Glutamatergic neuron (in vitro differentiated cells): ENCODE data around the gene PFN2. TPM values are rescaled to one million over a fixed set of nuclear protein-coding genes. Genes with fewer than 3 reads are reported as not detected.
"Not testable (repeated sequence)": the region's sequence is repeated elsewhere in the genome, so short reads cannot be mapped to it uniquely, and the experiment has no call there.

Source experiments
- DNase-seq: peaks from one replicate; pipeline ENCODE4 v3.0.0; 2022
- H3K27ac Mint-ChIP-seq: one replicate; pipeline ENCODE4 v1.8.0; 2020; ENCODE audit warnings: mild to moderate bottlenecking, mixed read lengths, inconsistent platforms; ENCODE audit not compliant: unreplicated experiment
- H3K27me3 Mint-ChIP-seq: one replicate; pipeline ENCODE4 v1.8.0; 2020; ENCODE audit warnings: mild to moderate bottlenecking, moderate library complexity, mixed read lengths, inconsistent platforms; ENCODE audit not compliant: unreplicated experiment
- H3K36me3 Mint-ChIP-seq: one replicate; pipeline ENCODE4 v1.8.0; 2020; ENCODE audit warnings: mild to moderate bottlenecking, mixed read lengths, inconsistent platforms; ENCODE audit not compliant: unreplicated experiment
- H3K4me1 Mint-ChIP-seq: one replicate; pipeline ENCODE4 v1.8.0; 2020; ENCODE audit warnings: mild to moderate bottlenecking, low read depth, mixed read lengths, inconsistent platforms; ENCODE audit not compliant: unreplicated experiment
- H3K4me3 Mint-ChIP-seq: one replicate; pipeline ENCODE4 v1.8.0; 2020; ENCODE audit warnings: mild to moderate bottlenecking, mixed read lengths, inconsistent platforms; ENCODE audit not compliant: unreplicated experiment
- H3K9me3 Mint-ChIP-seq: one replicate; pipeline ENCODE4 v1.8.0; 2020; ENCODE audit warnings: mild to moderate bottlenecking, moderate library complexity, mixed read lengths, inconsistent platforms; ENCODE audit not compliant: unreplicated experiment
- CTCF ChIP-seq: fragments of 200-600 bp; sonication (generic); IDR thresholded peaks from one replicate; pipeline ENCODE4 v1.5.0; 2021; ENCODE audit not compliant: partially characterized antibody, unreplicated experiment
- total RNA-seq: library from RNA; stranded (reverse); fragmentation: NEBNext Ultra II Directional; extraction: Animal tissue kit (Norgen Biotek cat#: 25700); gene quantifications from one replicate; pipeline ENCODE4 v1.2.1, GENCODE V29; 2021; ENCODE audit not compliant: unreplicated experiment

Gene PFN2
- total RNA-seq, 1 donor from 2014 or later = 364 TPM

DNA sequence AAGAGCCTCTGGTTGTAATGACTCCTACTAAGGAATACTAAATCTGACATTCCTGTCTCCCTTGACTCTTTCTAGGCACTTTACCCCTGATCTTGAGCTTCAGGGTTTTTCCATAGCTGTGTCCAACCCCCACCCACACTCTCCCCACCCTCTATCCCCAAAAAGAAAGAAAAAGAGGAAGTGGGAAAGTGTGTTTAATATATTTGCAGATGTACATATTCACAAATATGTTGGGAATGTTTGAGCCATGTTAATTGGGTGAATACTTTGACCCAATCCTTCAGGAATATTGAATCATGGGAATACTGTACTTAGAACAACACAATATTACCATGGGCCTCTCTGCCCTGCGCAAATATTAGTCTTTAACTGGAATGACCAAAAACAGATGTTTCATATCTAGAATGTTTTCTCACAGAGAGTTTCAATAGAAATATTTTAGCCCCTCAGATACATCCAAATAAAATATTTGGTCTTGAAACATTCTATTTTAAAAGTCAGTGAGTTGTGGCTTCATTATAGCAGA is 19.8 kb upstream of the PFN2 start:
- Mint-ChIP-seq H3K27me3 (no peaks in the 10 kb centered on the region), H3K4me1 (no peaks in the 10 kb centered on the region), H3K27ac (no peak overlapping the region), H3K36me3 (peaks cover 6% of the 10 kb centered on the region), H3K4me3 (no peak overlapping the region), H3K9me3 (peaks cover 5% of the 10 kb centered on the region)
- no peak for TF ChIP-seq CTCF
- no peak for DNase-seq

DNA sequence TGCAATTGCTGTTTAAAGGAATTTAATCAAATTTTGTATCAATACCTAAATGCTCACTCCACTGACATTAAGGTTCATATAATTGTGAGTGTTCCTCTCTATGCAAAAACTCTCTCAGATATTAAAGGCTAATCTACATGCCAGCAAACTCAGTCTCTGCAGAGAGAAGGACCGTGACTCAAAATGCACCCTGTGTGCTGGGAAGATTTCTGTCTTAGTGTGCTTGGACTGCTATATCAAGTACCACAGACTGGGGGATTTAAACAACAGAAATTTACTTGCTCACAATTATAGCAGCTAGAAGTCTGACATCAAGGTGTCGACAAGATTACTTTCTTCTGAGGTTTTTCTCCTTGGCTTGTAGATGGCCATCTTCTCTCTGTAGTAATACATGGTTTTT is 18.6 kb upstream of the PFN2 start:
- H3K36me3 Mint-ChIP-seq = no peaks in the 10 kb centered on the region
- no peak overlapping the region for H3K4me3 Mint-ChIP-seq
- TF ChIP-seq CTCF = no peak
- H3K27ac Mint-ChIP-seq = no peak overlapping the region
- H3K27me3 Mint-ChIP-seq = no peaks in the 10 kb centered on the region
- DNase-seq = no peak
- H3K4me1 Mint-ChIP-seq = no peaks in the 10 kb centered on the region
- H3K9me3 Mint-ChIP-seq = peaks cover 5% of the 10 kb centered on the region

- Mint-ChIP-seq H3K27me3 (no peaks in the 10 kb centered on the region), H3K4me1 (no peaks in the 10 kb centered on the region), H3K4me3 (no peak overlapping the region), H3K27ac (no peak overlapping the region), H3K9me3 (no peaks in the 10 kb centered on the region), H3K36me3 (peaks cover 11% of the 10 kb centered on the region)
- no peak for DNase-seq
- no peak for TF ChIP-seq CTCF
These were observed 12.9 kb upstream of the PFN2 start for GRCh38 chr3:149983628-149984027.

GRCh38 chr3:149983053-149983452 is 12.4 kb upstream of the PFN2 start:
- H3K27me3 Mint-ChIP-seq, H3K4me3 Mint-ChIP-seq, H3K27ac Mint-ChIP-seq, DNase-seq, H3K9me3 Mint-ChIP-seq, H3K4me1 Mint-ChIP-seq: not testable (repeated sequence)
- peaks cover 11% of the 10 kb centered on the region for H3K36me3 Mint-ChIP-seq

GRCh38 chr3:149981979-149982378 is 11.3 kb upstream of the PFN2 start:
- H3K4me3 Mint-ChIP-seq, H3K27ac Mint-ChIP-seq, H3K9me3 Mint-ChIP-seq, H3K27me3 Mint-ChIP-seq, H3K4me1 Mint-ChIP-seq, DNase-seq: not testable (repeated sequence)
- peaks cover 11% of the 10 kb centered on the region for H3K36me3 Mint-ChIP-seq

- Mint-ChIP-seq H3K27me3 (peaks cover 1% of the 10 kb centered on the region), H3K27ac (no peak overlapping the region), H3K36me3 (peaks cover 11% of the 10 kb centered on the region), H3K4me3 (no peak overlapping the region), H3K9me3 (no peaks in the 10 kb centered on the region), H3K4me1 (peaks cover 5% of the 10 kb centered on the region)
- no peak for TF ChIP-seq CTCF
- no peak for DNase-seq
These were observed 6.7 kb upstream of the PFN2 start for GRCh38 chr3:149977386-149977785.
